BLaER1 treated with 17β-estradiol and CSF1 and Interleukin-3, amounts not matched to agents 10 nM and 100 nM (cell line): Measurements from ENCODE around the gene BCL7A.

Experiments
- H3K27ac ChIP-seq, 11 experiments: shearing (Covaris generic); formaldehyde crosslinking; 2 replicates each; pipeline ENCODE4 v1.8.1; 2022
- H3K27me3 ChIP-seq, 11 experiments: shearing (Covaris generic); formaldehyde crosslinking; 2 replicates each; pipeline ENCODE4 v1.8.1; 2022
- H3K36me3 ChIP-seq, 11 experiments: shearing (Covaris generic); formaldehyde crosslinking; 2 replicates each; pipeline ENCODE4 v1.8.1; 2022
- H3K4me1 ChIP-seq, 10 experiments: shearing (Covaris generic); formaldehyde crosslinking; 2 replicates each; pipeline ENCODE4 v1.8.1; 2022
- H3K4me2 ChIP-seq, 11 experiments: shearing (Covaris generic); formaldehyde crosslinking; 2 replicates each; pipeline ENCODE4 v1.8.1; 2022
- H3K4me3 ChIP-seq, 10 experiments: shearing (Covaris generic); formaldehyde crosslinking; 2 replicates each; pipeline ENCODE4 v1.8.1; 2022
- H3K9ac ChIP-seq, 11 experiments: shearing (Covaris generic); formaldehyde crosslinking; 2 replicates each; pipeline ENCODE4 v1.8.1; 2022
- H3K9me3 ChIP-seq, 11 experiments: shearing (Covaris generic); formaldehyde crosslinking; replicated peaks in 1 of 11; 2 replicates each; pipeline ENCODE4 v1.8.1; 2022
- H4K20me1 ChIP-seq, 11 experiments: shearing (Covaris generic); formaldehyde crosslinking; 2 replicates each; pipeline ENCODE4 v1.8.1; 2022
- Cebpa-rat ChIP-seq, 11 experiments: shearing (Covaris generic); IDR thresholded peaks; 2 replicates each; pipeline ENCODE4 v1.8.1; 2022

Gene BCL7A

DNA sequence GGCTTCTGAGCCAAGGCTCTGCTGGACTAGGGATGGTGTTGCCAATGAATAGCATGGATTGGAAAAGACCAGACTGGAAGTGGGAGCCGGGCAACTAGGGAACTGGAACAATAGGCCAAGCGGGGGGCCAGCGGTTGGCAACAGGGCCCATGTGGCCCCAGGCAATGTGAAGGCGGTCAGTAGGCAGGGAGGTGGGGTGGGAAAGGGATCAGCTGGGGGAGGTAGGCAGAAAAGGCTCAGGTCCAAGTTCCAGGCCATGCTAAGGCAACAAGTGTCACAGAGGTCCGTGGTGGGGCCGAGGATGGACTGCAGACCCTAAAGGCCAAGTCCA is 42.0 kb downstream of the BCL7A start:
- peak overlapping the region in 8 of 10 experiments; percentile 16 to 59 (median 36); a peak in 12 of 20 replicates for H3K4me3 ChIP-seq
- no peaks in the 10 kb centered on the region for H3K27me3 ChIP-seq
- no peaks in the 10 kb centered on the region for H3K9me3 ChIP-seq
- peaks cover 64 to 72% (median 68%) of the 10 kb centered on the region in 10 experiments for H3K4me1 ChIP-seq
- H3K9ac ChIP-seq: peak overlapping the region; percentile 56 to 87 (median 64); a peak in 21 of 22 replicates
- TF ChIP-seq Cebpa-rat (IDR thresholded peaks at IDR 0.05): no peak
- H3K4me2 ChIP-seq: peak overlapping the region; percentile 76 to 95 (median 88)
- H4K20me1 ChIP-seq: peaks cover 0 to 19% (median 0%) of the 10 kb centered on the region in 11 experiments; a peak in 5 of 22 replicates
- H3K36me3 ChIP-seq: peaks cover 9 to 35% (median 30%) of the 10 kb centered on the region in 11 experiments
- peak overlapping the region; percentile 54 to 98 (median 88); a peak in 21 of 22 replicates for H3K27ac ChIP-seq

DNA sequence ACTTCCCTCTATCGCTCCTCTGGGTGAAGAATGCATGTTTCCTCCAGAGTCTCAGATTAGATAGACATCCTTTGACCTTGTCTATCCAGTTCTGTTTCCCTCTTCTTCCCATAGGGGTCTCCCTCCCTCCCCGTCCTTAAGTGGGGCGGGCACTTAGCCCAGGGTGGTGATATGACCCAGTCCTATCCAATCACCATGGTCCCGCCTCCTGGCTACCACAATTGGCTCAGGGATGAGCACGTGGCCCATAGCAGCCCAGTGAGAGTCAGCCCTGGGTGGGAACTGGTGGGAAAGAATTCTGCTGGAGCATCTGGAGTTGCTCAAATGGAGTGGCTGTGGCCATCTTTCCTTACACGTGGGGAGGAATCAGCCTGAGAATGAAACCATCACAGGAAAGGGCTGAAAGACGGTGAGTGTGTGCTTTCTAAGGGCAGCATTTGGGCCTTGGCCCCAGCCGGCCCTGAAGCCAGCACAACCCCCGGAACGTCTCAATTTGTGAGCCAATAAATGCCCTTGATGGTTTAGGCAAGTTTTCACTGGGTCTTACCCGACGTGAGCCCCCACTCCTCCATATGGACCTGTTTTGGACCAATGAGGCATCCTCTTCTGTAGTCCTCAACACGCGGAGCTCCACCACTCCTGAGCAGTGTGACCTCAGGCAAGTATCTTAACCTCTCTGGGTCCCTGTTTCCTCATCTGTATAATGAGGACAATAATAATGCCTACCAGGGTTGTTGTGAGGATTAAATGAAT is 42.5 kb downstream of the BCL7A start:
- no peak for TF ChIP-seq Cebpa-rat (IDR thresholded peaks at IDR 0.05)
- H3K9me3 ChIP-seq: no peaks in the 10 kb centered on the region
- H3K36me3 ChIP-seq: peaks cover 5 to 30% (median 25%) of the 10 kb centered on the region in 11 experiments
- H3K9ac ChIP-seq: peak overlapping the region; percentile 58 to 87 (median 77); a peak in 21 of 22 replicates
- H3K4me2 ChIP-seq: peak overlapping the region; percentile 76 to 95 (median 88)
- no peaks in the 10 kb centered on the region for H3K27me3 ChIP-seq
- H3K27ac ChIP-seq: peak overlapping the region; percentile 51 to 98 (median 88)
- peaks cover 0 to 19% (median 0%) of the 10 kb centered on the region in 11 experiments; a peak in 5 of 22 replicates for H4K20me1 ChIP-seq
- H3K4me1 ChIP-seq: peaks cover 64 to 77% (median 74%) of the 10 kb centered on the region in 10 experiments
- H3K4me3 ChIP-seq: peak overlapping the region; percentile 29 to 65 (median 44); a peak in 14 of 20 replicates

DNA sequence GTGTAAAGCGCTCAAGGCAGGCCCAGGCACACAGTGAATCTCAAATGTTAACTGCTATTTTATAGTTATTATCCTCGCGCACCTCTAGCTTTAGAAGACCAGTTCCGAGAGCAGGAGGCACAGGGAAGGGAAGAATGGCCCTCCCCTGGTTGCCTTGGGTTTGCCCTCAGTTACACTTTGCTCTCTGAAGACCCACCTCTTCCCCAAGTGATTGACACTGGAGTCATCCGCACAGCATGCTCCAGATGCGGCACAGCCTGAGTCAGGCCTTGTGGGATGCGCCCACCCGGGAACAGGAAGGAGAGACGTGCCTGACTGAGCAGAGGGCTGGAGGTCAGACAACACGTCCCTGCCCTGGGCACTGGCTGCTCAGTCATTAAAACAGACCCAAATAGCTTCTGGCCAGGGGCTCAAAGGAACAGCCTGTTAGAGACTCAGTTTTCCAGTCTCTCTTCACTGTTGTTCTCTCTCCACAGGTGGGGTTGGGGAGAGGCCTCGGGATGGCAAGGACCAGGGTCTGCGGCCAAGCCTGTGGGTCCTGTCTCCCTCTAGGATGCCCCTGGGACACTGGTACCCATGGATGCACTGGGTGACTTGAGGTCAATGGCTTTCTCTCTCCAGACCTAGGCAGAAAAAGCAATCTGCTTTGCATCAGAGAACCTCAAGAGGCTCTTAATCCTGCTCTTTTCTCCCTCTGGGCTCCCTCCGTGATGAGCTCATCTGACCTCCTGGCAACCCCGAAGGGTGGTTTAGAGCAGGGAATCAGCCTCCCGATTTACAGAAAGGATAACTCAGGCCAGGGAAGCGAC is 43.3 kb downstream of the BCL7A start:
- H3K9ac ChIP-seq: peak overlapping the region; percentile 58 to 87 (median 77); a peak in 21 of 22 replicates
- H3K36me3 ChIP-seq: peaks cover 0 to 22% (median 17%) of the 10 kb centered on the region in 11 experiments; a peak in 16 of 22 replicates
- peaks cover 0 to 19% (median 0%) of the 10 kb centered on the region in 11 experiments; a peak in 3 of 22 replicates for H4K20me1 ChIP-seq
- H3K4me1 ChIP-seq: peaks cover 64 to 84% (median 80%) of the 10 kb centered on the region in 10 experiments
- TF ChIP-seq Cebpa-rat (IDR thresholded peaks at IDR 0.05): no peak
- no peaks in the 10 kb centered on the region for H3K27me3 ChIP-seq
- H3K27ac ChIP-seq: peak overlapping the region; percentile 51 to 98 (median 88)
- no peaks in the 10 kb centered on the region for H3K9me3 ChIP-seq
- peak overlapping the region; percentile 27 to 65 (median 44) for H3K4me3 ChIP-seq
- peak overlapping the region; percentile 76 to 95 (median 88) for H3K4me2 ChIP-seq

DNA sequence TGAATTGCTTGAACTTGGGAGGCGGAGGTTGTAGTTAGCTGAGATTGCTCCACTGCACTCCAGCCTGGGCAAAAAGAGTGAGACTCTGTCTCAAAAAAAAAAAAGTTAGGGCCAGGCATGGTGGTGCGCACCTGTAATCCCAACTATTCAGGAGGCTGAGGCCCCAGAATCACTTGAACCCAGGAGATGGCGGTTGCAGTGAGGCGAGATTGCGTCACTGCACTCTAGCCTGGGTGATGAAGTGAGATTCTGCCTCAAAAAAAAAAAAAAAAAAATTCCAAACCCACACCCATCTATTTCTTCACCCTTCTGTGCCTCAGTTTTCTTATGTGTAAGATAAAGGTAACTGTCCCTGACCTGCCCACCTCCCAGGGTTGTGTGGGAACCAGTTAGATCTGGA is 45.9 kb downstream of the BCL7A start:
- Histone ChIP-seq H3K9me3 (no peaks in the 10 kb centered on the region), H3K4me2 (peak overlapping the region; percentile 76 to 95 (median 88)), H3K27me3 (no peaks in the 10 kb centered on the region), H3K4me3 (peak overlapping the region in 7 of 10 experiments; percentile 21 to 55 (median 31); a peak in 9 of 20 replicates), H4K20me1 (peaks cover 0 to 12% (median 0%) of the 10 kb centered on the region in 11 experiments; a peak in 3 of 22 replicates), H3K27ac (peak overlapping the region in 10 of 11 experiments; percentile 15 to 98 (median 90); a peak in 20 of 22 replicates), H3K9ac (peak overlapping the region; percentile 21 to 87 (median 68); a peak in 20 of 22 replicates), H3K36me3 (no peaks in the 10 kb centered on the region), H3K4me1 (peaks cover 57 to 100% (median 98%) of the 10 kb centered on the region in 10 experiments)
- peak in 2 of 11 experiments; percentile 24 to 63; a peak in 5 of 22 replicates for TF ChIP-seq Cebpa-rat (IDR thresholded peaks at IDR 0.05)

DNA sequence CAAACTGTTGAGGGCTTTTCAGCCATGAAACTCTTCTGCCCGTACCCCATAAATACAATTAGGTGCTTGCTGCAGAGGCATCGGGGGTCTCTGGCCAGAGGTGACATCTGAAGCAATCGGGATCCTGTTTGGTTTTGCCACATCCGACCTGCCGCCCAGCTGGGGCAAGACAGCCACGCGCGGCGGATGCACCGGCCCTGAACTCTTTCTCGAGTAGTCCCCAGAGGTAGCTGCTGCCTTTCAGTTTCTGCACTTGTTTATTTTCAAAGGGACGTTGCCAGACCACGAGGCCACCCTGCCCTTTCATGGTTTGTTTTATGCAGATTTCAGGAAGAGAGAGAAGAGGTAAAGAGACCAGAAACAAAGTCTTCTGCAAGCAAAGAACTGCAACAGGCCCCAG is 46.3 kb downstream of the BCL7A start:
- no peaks in the 10 kb centered on the region for H3K36me3 ChIP-seq
- peak overlapping the region in 7 of 10 experiments; percentile 24 to 55 (median 32); a peak in 10 of 20 replicates for H3K4me3 ChIP-seq
- peak overlapping the region; percentile 76 to 95 (median 88) for H3K4me2 ChIP-seq
- H3K9me3 ChIP-seq: no peaks in the 10 kb centered on the region
- H4K20me1 ChIP-seq: peaks cover 0 to 8% (median 0%) of the 10 kb centered on the region in 11 experiments; a peak in 1 of 22 replicates
- H3K9ac ChIP-seq: peak overlapping the region; percentile 21 to 87 (median 68); a peak in 20 of 22 replicates
- peak overlapping the region in 10 of 11 experiments; percentile 15 to 98 (median 90); a peak in 20 of 22 replicates for H3K27ac ChIP-seq
- H3K4me1 ChIP-seq: peaks cover 53 to 100% (median 97%) of the 10 kb centered on the region in 10 experiments
- peak in 9 of 11 experiments; percentile 5 to 99 (median 87); a peak in 14 of 22 replicates for TF ChIP-seq Cebpa-rat (IDR thresholded peaks at IDR 0.05)
- H3K27me3 ChIP-seq: no peaks in the 10 kb centered on the region

DNA sequence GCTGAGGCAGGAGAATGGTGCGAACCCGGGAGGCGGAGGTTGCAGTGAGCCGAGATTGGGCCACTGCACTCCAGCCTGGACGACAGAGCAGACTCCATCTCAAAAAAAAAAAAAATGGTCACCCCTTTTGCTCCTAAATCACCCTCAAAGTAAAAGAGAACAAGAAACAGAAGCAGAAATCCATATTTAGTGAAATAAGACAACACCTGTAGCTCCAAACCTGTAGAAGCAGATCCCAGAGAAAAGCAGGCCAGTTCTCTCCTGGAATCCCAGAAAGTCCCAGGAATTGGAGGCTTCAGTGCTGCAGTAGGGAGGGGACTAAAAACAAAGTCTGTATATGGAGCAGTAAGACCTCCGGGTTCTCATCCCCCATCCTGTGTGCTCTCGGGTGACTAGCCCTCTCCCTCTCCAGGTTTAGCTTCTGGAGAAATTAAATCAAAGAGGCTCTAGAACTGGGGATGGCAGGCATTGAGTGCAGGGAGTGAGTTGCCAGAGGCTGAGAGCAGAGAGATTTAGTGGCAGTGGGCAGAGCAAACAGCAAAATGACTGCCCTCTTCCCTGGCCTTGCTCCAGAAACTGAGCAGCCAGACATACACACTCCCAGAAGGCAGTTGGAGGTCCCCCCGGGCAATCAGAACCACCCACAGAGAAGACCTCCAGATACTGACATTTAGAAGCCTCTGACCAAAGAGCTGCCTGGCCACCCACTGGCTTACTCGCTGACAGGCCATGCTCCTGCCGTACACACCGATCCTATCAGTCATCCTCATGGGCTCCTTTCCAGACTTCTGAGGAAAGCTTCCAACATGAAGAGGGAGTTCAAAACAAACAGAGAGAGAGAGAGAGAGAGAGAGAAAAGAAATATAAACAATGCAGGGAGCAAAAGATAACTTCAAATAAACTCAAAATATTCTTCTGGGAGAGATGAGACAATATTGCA is 50.6 kb downstream of the BCL7A start:
- H3K27me3 ChIP-seq: no peaks in the 10 kb centered on the region
- 0 out of 22 replicates have a peak, but pooled peaks cover 0 to 7% (median 0%) of the 10 kb centered on the region in 11 experiments for H3K36me3 ChIP-seq
- peak overlapping the region in 9 of 11 experiments; percentile 18 to 93 (median 76); a peak in 15 of 22 replicates for H3K4me2 ChIP-seq
- H3K9me3 ChIP-seq: peaks cover 0 to 15% (median 8%) of the 10 kb centered on the region in 11 experiments; a peak in 12 of 22 replicates
- peak overlapping the region in 7 of 11 experiments; percentile 3 to 98 (median 63); a peak in 12 of 22 replicates for H3K27ac ChIP-seq
- peaks cover 34 to 91% (median 75%) of the 10 kb centered on the region in 10 experiments for H3K4me1 ChIP-seq
- H3K9ac ChIP-seq: peak overlapping the region in 8 of 11 experiments; percentile 24 to 67 (median 42); a peak in 13 of 22 replicates
- no peak for TF ChIP-seq Cebpa-rat (IDR thresholded peaks at IDR 0.05)
- H4K20me1 ChIP-seq: no peaks in the 10 kb centered on the region
- H3K4me3 ChIP-seq: no peak overlapping the region

DNA sequence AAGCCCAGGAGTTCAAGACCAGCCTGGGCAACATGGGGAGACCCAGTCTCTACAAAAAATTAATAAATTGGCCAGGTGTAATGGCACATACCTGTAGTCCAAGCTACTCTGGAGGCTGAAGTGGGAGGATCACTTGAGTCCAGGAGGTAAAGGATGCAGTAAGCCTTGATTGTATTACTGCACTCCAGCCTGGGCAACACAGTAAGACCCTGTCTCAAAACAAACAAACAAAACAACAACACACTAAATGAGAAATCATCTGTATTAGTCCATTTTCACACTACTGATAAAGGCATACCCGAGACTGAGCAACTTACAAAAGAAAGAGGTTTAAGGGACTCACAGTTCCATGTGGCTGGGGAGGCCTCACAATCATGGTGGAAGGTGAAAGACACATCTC is 52.1 kb downstream of the BCL7A start:
- Histone ChIP-seq H3K27ac (peak overlapping the region in 2 of 11 experiments; percentile 18 to 42; a peak in 1 of 22 replicates), H3K27me3 (no peaks in the 10 kb centered on the region), H3K9ac (no peak overlapping the region), H3K4me3 (no peak overlapping the region), H3K4me1 (peaks cover 30 to 86% (median 70%) of the 10 kb centered on the region in 10 experiments), H3K36me3 (0 out of 22 replicates have a peak, but pooled peaks cover 0 to 7% (median 0%) of the 10 kb centered on the region in 11 experiments), H4K20me1 (peaks cover 0 to 2% (median 0%) of the 10 kb centered on the region in 11 experiments; a peak in 6 of 22 replicates), H3K9me3 (peaks cover 0 to 15% (median 8%) of the 10 kb centered on the region in 11 experiments; a peak in 12 of 22 replicates), H3K4me2 (peak overlapping the region in 1 of 11 experiments; percentile 24; a peak in 2 of 22 replicates)
- no peak for TF ChIP-seq Cebpa-rat (IDR thresholded peaks at IDR 0.05)
